HepG2 (cell line): ENCODE data around the gene CLEC16A. TPM values are rescaled to one million over a fixed set of nuclear protein-coding genes. Genes with fewer than 3 reads are reported as not detected.

Experiments
- ATAC-seq: fragments of 200-7000 bp; cut with Tn5 transposase; 3 replicates; pipeline ENCODE4 v1.9.1; 2020; ENCODE audit warnings: mild to moderate bottlenecking, moderate library complexity
- BruUV-seq: library from RNA; stranded (reverse); fragments of 400-500 nt; replicated peaks from 2 replicates; lab custom pipeline; 2021; lab: Mats Ljungman, UMichigan
- CTCF ChIA-PET: fragments of 300-600 bp; formaldehyde crosslinking; extraction: SDS; loops from one replicate; lab custom pipeline; 2021; ENCODE audit warnings: low total read pairs, inconsistent platforms, low intra/inter-chr PET ratio; lab: Yijun Ruan, JAX
- POLR2A ChIA-PET: fragments of 350-600 bp; sonication (Branson Sonifier 250); formaldehyde crosslinking; loops from one replicate; lab custom pipeline; 2020; ENCODE audit warnings: antibody characterized with exemption, inconsistent platforms; lab: Yijun Ruan, JAX
- DNase-seq: peaks from one replicate; pipeline ENCODE4 v3.0.0-alpha.2; 2015; ENCODE audit warnings: low spot score
- FAIRE-seq: peaks from 3 replicates; lab custom pipeline; 2011; peaks lifted over from hg19 to GRCh38; lab: Jason Lieb, UNC
- H2AFZ ChIP-seq: one replicate; pipeline ENCODE4 v1.6.1; 2011; ENCODE audit warnings: low read length, inconsistent platforms
- H3K27ac ChIP-seq: fragments of 300-600 bp; 3 replicates; pipeline ENCODE4 v1.8.0; 2011; ENCODE audit warnings: mixed run types, mild to moderate bottlenecking, mixed read lengths, low read length, inconsistent platforms; ENCODE audit not compliant: insufficient read depth; ENCODE audit errors: extremely low read length
- H3K27me3 ChIP-seq, 2 experiments: fragments of 200-600 bp in 1 of 2; 2 replicates in 1 of 2; 3 replicates in 1 of 2; pipeline versions ENCODE4 v1.6.0 to v1.8.0; 2011; ENCODE audit warnings: low read length in 2 of 2, mild to moderate bottlenecking in 2 of 2, moderate library complexity in 2 of 2, inconsistent platforms in 1 of 2; ENCODE audit not compliant: insufficient read depth in 2 of 2, control insufficient read depth in 1 of 2
- H3K36me3 ChIP-seq, 2 experiments: fragments of 200-600 bp in 1 of 2; replicated peaks in 1 of 2; 2 replicates in 1 of 2; 3 replicates in 1 of 2; pipeline versions ENCODE4 v1.5.1 to v1.8.0; 2011; ENCODE audit warnings: low read length in 2 of 2, inconsistent platforms in 1 of 2; ENCODE audit not compliant: insufficient read depth in 2 of 2, control insufficient read depth in 1 of 2
- H3K4me1 ChIP-seq: 2 replicates; pipeline ENCODE4 v1.5.1; 2012; ENCODE audit warnings: low read length, inconsistent platforms; ENCODE audit not compliant: insufficient read depth
- H3K4me2 ChIP-seq: 2 replicates; pipeline ENCODE4 v1.6.0; 2011; ENCODE audit warnings: low read depth, low read length, inconsistent platforms
- H3K4me3 ChIP-seq, 3 experiments: fragments of 200-600 bp in 1 of 3; sonication (generic), shearing (Covaris generic) in 1 of 3; replicated peaks in 1 of 3; 2 replicates each; pipeline ENCODE4 v1.5.1; 2011 to 2016; ENCODE audit warnings: low read length in 3 of 3, inconsistent platforms in 2 of 3, low read depth in 2 of 3, mild to moderate bottlenecking in 2 of 3, control low read depth in 1 of 3, mixed read lengths in 1 of 3; ENCODE audit not compliant: insufficient read depth in 1 of 3
- H3K79me2 ChIP-seq: one replicate; pipeline ENCODE4 v1.6.1; 2011; ENCODE audit warnings: low read length, inconsistent platforms; ENCODE audit not compliant: insufficient read depth
- H3K9ac ChIP-seq: 2 replicates; pipeline ENCODE4 v1.6.0; 2011; ENCODE audit warnings: mild to moderate bottlenecking, low read depth, low read length, inconsistent platforms; ENCODE audit not compliant: insufficient read depth
- H3K9me3 ChIP-seq: 2 replicates; pipeline ENCODE4 v1.5.1; 2012; ENCODE audit warnings: mild to moderate bottlenecking, low read length
- H4K20me1 ChIP-seq: 2 replicates; pipeline ENCODE4 v1.6.0; 2011; ENCODE audit warnings: inconsistent platforms, mild to moderate bottlenecking, low read length, moderate library complexity; ENCODE audit not compliant: insufficient read depth
- BHLHE40 ChIP-seq: IDR thresholded peaks from 2 replicates; pipeline ENCODE4 v1.6.1; 2011; ENCODE audit warnings: low read length, improper control_type of control experiment
- BRD4 ChIP-seq: sonication (generic); formaldehyde crosslinking; IDR thresholded peaks from 2 replicates; pipeline ENCODE4 v1.4.0; 2020; ENCODE audit warnings: missing genetic modification reagents
- DRAP1 ChIP-seq: IDR thresholded peaks from 2 replicates; pipeline ENCODE4 v1.6.1; 2016; ENCODE audit warnings: missing genetic modification reagents, missing compliant biosample characterization
- FOSL2 ChIP-seq: sonication (generic); formaldehyde crosslinking; IDR thresholded peaks from 2 replicates; pipeline ENCODE4 v1.4.0; 2020; ENCODE audit warnings: missing genetic modification reagents
- HES4 ChIP-seq: sonication (generic); formaldehyde crosslinking; IDR thresholded peaks from 2 replicates; pipeline ENCODE4 v1.9.0; 2021; ENCODE audit warnings: mild to moderate bottlenecking, missing genetic modification reagents, borderline replicate concordance
- HNF4A ChIP-seq: sonication (generic); formaldehyde crosslinking; IDR thresholded peaks from 2 replicates; pipeline ENCODE4 v1.4.0; 2020; ENCODE audit warnings: missing genetic modification reagents
- HOXA3 ChIP-seq: sonication (generic); formaldehyde crosslinking; IDR thresholded peaks from 2 replicates; pipeline ENCODE4 v1.5.0; 2020; ENCODE audit warnings: missing genetic modification reagents
- RFX3 ChIP-seq: IDR thresholded peaks from 2 replicates; pipeline ENCODE4 v1.6.1; 2016; ENCODE audit warnings: missing biosample characterization, missing genetic modification reagents
- ZBTB38 ChIP-seq: sonication (generic); formaldehyde crosslinking; IDR thresholded peaks from 2 replicates; pipeline ENCODE4 v1.5.1; 2020; ENCODE audit warnings: mild to moderate bottlenecking, missing genetic modification reagents
- ZNF224 ChIP-seq: sonication (generic); formaldehyde crosslinking; IDR thresholded peaks from 2 replicates; pipeline ENCODE4 v1.5.0; 2020; ENCODE audit warnings: mild to moderate bottlenecking, missing genetic modification reagents
- ZNF383 ChIP-seq: sonication (generic); formaldehyde crosslinking; IDR thresholded peaks from 2 replicates; pipeline ENCODE4 v1.4.0; 2020; ENCODE audit warnings: missing genetic modification reagents, mild to moderate bottlenecking, borderline replicate concordance
- ZNF414 ChIP-seq: sonication (generic); formaldehyde crosslinking; IDR thresholded peaks from 2 replicates; pipeline ENCODE4 v1.5.0; 2020; ENCODE audit warnings: missing genetic modification reagents
- ZNF572 ChIP-seq: sonication (generic); formaldehyde crosslinking; IDR thresholded peaks from 2 replicates; pipeline ENCODE4 v1.5.1; 2020; ENCODE audit warnings: mild to moderate bottlenecking, missing genetic modification reagents
- WGBS: methylation state at CpG from one replicate; pipeline ENCODE4 v1.1.6; 2017; ENCODE audit warnings: low lambda C conversion rate; 5-methylcytosine and 5-hydroxymethylcytosine counted together
- in situ Hi-C: cut with HindIII; loops from 2 replicates; pipeline ENCODE4 v1.10.0; 2017; ENCODE audit warnings: low pct_unique_long_range_greater_than_20kb; ENCODE audit not compliant: extremely low pct_ligation_motif_present
- intact Hi-C: fragments of 100-400 bp; cut with micrococcal nuclease; formaldehyde crosslinking; loops from one replicate; pipeline ENCODE4 v1.10.0; 2022; ENCODE audit not compliant: unreplicated experiment
- polyA plus RNA-seq, 8 experiments: library from polyadenylated mRNA; depleted of rRNA in 3 of 8; stranded (reverse) in 7 of 8; unstranded in 1 of 8; fragments of >200 nt; fragmentation: Illumina TruSeq in 4 of 8; extraction: Trizol in 4 of 8; gene quantifications; 2 replicates each; pipeline versions ENCODE4 v1.2.1 to v1.2.3, GENCODE V29; 2011 to 2016; ENCODE audit warnings: low read depth in 4 of 8, missing spikeins in 1 of 8, mixed read lengths in 1 of 8; ENCODE audit not compliant: insufficient read depth in 1 of 8
- total RNA-seq, 5 experiments: library from RNA; depleted of rRNA; stranded (reverse); fragments of >200 nt; fragmentation: Illumina TruSeq; extraction: Trizol; gene quantifications; 2 replicates each; pipeline ENCODE4 v1.2.3, GENCODE V29; 2016; ENCODE audit warnings: low read depth in 1 of 5

The CLEC16A gene
- total and polyA plus RNA-seq, 2 of the 13 experiments (the other 11 are each of a cell fraction or from before 2014, with no cell fraction given), result 8.5 to 10.3 TPM

- TF ChIP-seq ZNF414 (CRISPR knock-in tag) (no peak), ZNF224 (CRISPR knock-in tag) (no peak), BRD4 (CRISPR knock-in tag) (0 out of 2 replicates have a peak, but pooled peaks have one; percentile 26), FOSL2 (no peak), HOXA3 (0 out of 2 replicates have a peak, but pooled peaks have one; percentile 19), RFX3 (CRISPR knock-in tag) (no peak), ZBTB38 (CRISPR knock-in tag) (0 out of 2 replicates have a peak, but pooled peaks have one; percentile 16), HNF4A (CRISPR knock-in tag) (peak; percentile 26; the same call in 1 of the 2 replicates), BHLHE40 (no peak), HES4 (no peak), DRAP1 (CRISPR knock-in tag) (no peak), ZNF572 (CRISPR knock-in tag) (0 out of 2 replicates have a peak, but pooled peaks have one; percentile 50), ZNF383 (CRISPR knock-in tag) (no peak)
- Histone ChIP-seq H3K9me3 (no peaks in the 10 kb centered on the region), H3K9ac (no peak overlapping the region), H4K20me1 (no peaks in the 10 kb centered on the region), H2AFZ (no peak overlapping the region), H3K4me1 (peaks cover 37% of the 10 kb centered on the region), H3K27me3 (no peaks in the 10 kb centered on the region), H3K4me2 (no peak overlapping the region), H3K36me3 (no peaks in the 10 kb centered on the region), H3K79me2 (no peaks in the 10 kb centered on the region), H3K4me3 (no peak overlapping the region), H3K27ac (no peak overlapping the region)
- no peak for DNase-seq
- whole genome bisulfite sequencing, result 90% methylated on average over 6 of the region's 6 CpGs
- ATAC-seq, result no peak
- POLR2A ChIA-PET, result interaction anchor here (2.1 kb wide), 1 partner anchor 154 kb away, joined by 10 read pairs; the partner anchor contains the start of gene SOCS1
- no TSS peak for BruUV-seq
- CTCF ChIA-PET, result no interaction called here
- FAIRE-seq, result no peak
- in situ Hi-C loops, result no loop called here
- intact Hi-C loops, result no loop called here
Measured at GRCh38 chr16:11101283-11101682, 156.9 kb downstream of the CLEC16A start.
